RKO (cell line): Measurements from ENCODE around the gene DGKH.
"Not testable (repeated sequence)": the region's sequence is repeated elsewhere in the genome, so short reads cannot be mapped to it uniquely, and the experiment has no call there.

Experiments used
- DNase-seq: peaks from one replicate; pipeline ENCODE4 v3.0.0-alpha.2; 2016; ENCODE audit warnings: low spot score

DGKH gene

GRCh38 chr13:42070599-42070998 lies 22.2 kb downstream of the DGKH start:
- not testable (repeated sequence) for DNase-seq

GRCh38 chr13:42071179-42071578 lies 22.7 kb downstream of the DGKH start:
- DNase-seq, result not testable (repeated sequence)

GRCh38 chr13:42071672-42072419 lies 23.4 kb downstream of the DGKH start:
- DNase-seq, result no peak

GRCh38 chr13:42073683-42074082 lies 25.2 kb downstream of the DGKH start:
- DNase-seq, result no peak

GRCh38 chr13:42075517-42075916 lies 27.1 kb downstream of the DGKH start:
- DNase-seq, result no peak

- DNase-seq, result no peak
These were observed 27.9 kb downstream of the DGKH start for GRCh38 chr13:42076309-42076713.

- peak; percentile 21 for DNase-seq
These were observed 29.8 kb downstream of the DGKH start for GRCh38 chr13:42078128-42078808.

- no peak for DNase-seq
These were observed 34.8 kb downstream of the DGKH start for GRCh38 chr13:42083138-42083770.

- no peak for DNase-seq
These were observed 36.3 kb downstream of the DGKH start for GRCh38 chr13:42084722-42085121.

- DNase-seq, result no peak
These were observed 38.1 kb downstream of the DGKH start for GRCh38 chr13:42086582-42086981.

GRCh38 chr13:42094516-42095040 lies 46.1 kb downstream of the DGKH start:
- no peak for DNase-seq

- not testable (repeated sequence) for DNase-seq
These were observed 47.8 kb downstream of the DGKH start for GRCh38 chr13:42096222-42096621.

GRCh38 chr13:42099962-42100675 lies 51.7 kb downstream of the DGKH start:
- no peak for DNase-seq

- no peak for DNase-seq
These were observed 52.5 kb downstream of the DGKH start for GRCh38 chr13:42100960-42101359.

GRCh38 chr13:42101821-42102585 lies 53.6 kb downstream of the DGKH start:
- no peak for DNase-seq

- DNase-seq, result no peak
These were observed 54.8 kb downstream of the DGKH start for GRCh38 chr13:42102961-42103865.

GRCh38 chr13:42106998-42107397 lies 58.5 kb downstream of the DGKH start:
- DNase-seq, result no peak

GRCh38 chr13:42107421-42107820 lies 59.0 kb downstream of the DGKH start:
- no peak for DNase-seq

- no peak for DNase-seq
These were observed 59.8 kb downstream of the DGKH start for GRCh38 chr13:42108217-42108616.

GRCh38 chr13:42109957-42110356 lies 61.5 kb downstream of the DGKH start:
- no peak for DNase-seq
